GM12878 (cell line): Measurements from ENCODE around the gene SUSD6. TPM values are rescaled to one million over a fixed set of nuclear protein-coding genes. Genes with fewer than 3 reads are reported as not detected.

ENCODE experiments used
- ATAC-seq: fragments of 200-7000 bp; cut with Tn5 transposase; 3 replicates; pipeline ENCODE4 v1.9.1; 2020; ENCODE audit warnings: mild to moderate bottlenecking, moderate library complexity
- BruUV-seq: library from RNA; stranded (reverse); fragments of 400-500 nt; replicated peaks from 2 replicates; lab custom pipeline; 2021; lab: Mats Ljungman, UMichigan
- CTCF ChIA-PET: fragments of 300-600 bp; sonication (Branson Sonifier 250); formaldehyde crosslinking; extraction: SDS; loops from one replicate; lab custom pipeline; 2021; ENCODE audit warnings: inconsistent platforms; lab: Yijun Ruan, JAX
- POLR2A ChIA-PET: fragments of 350-600 bp; formaldehyde crosslinking; extraction: SDS; loops from one replicate; lab custom pipeline; 2021; ENCODE audit warnings: inconsistent platforms; lab: Charles Lee
- RAD21 ChIA-PET: fragments of 300-600 bp; sonication (Branson Sonifier 250); formaldehyde crosslinking; loops from one replicate; lab custom pipeline; 2023; ENCODE audit warnings: antibody characterized with exemption; ENCODE audit not compliant: unreplicated experiment; lab: Charles Lee
- SMC1A ChIA-PET: fragments of 300-600 bp; sonication (Branson Sonifier 250); formaldehyde crosslinking; loops from one replicate; lab custom pipeline; 2023; ENCODE audit not compliant: unreplicated experiment, uncharacterized antibody; lab: Charles Lee
- DNase-seq: peaks from one replicate; pipeline ENCODE4 v3.0.0-alpha.2; 2011; ENCODE audit warnings: low read depth, low spot score
- FAIRE-seq: peaks from 3 replicates; lab custom pipeline; 2011; peaks lifted over from hg19 to GRCh38; lab: Jason Lieb, UNC
- H2AFZ ChIP-seq: 2 replicates; pipeline ENCODE4 v1.6.0; 2011; ENCODE audit warnings: low read depth, low read length, control low read depth; ENCODE audit not compliant: control insufficient read depth
- H3K27ac ChIP-seq: 2 replicates; pipeline ENCODE4 v1.5.1; 2011; ENCODE audit warnings: control low read depth; ENCODE audit not compliant: control insufficient read depth, insufficient read depth
- H3K27me3 ChIP-seq, 2 experiments: replicated peaks in 1 of 2; 2 replicates each; pipeline versions ENCODE4 v1.6.0 to v1.6.1; 2011; ENCODE audit warnings: low read length in 1 of 2; ENCODE audit not compliant: control insufficient read depth in 2 of 2, insufficient read depth in 2 of 2
- H3K36me3 ChIP-seq, 2 experiments: 2 replicates each; pipeline ENCODE4 v1.5.1; 2011; ENCODE audit warnings: low read length in 1 of 2; ENCODE audit not compliant: control insufficient read depth in 2 of 2, insufficient read depth in 2 of 2
- H3K4me1 ChIP-seq: 2 replicates; pipeline ENCODE4 v1.6.1; 2011; ENCODE audit warnings: mild to moderate bottlenecking, low read length, moderate library complexity, mixed read lengths; ENCODE audit not compliant: control insufficient read depth, insufficient read depth
- H3K4me2 ChIP-seq: 2 replicates; pipeline ENCODE4 v1.6.0; 2011; ENCODE audit warnings: control low read depth; ENCODE audit not compliant: control insufficient read depth, insufficient read depth
- H3K4me3 ChIP-seq: fragments of 200-600 bp; sonication (generic); 2 replicates; pipeline ENCODE4 v1.5.1; 2016
- H3K79me2 ChIP-seq: 2 replicates; pipeline ENCODE4 v1.6.0; 2011; ENCODE audit warnings: low read length; ENCODE audit not compliant: control insufficient read depth, insufficient read depth
- H3K9ac ChIP-seq: 2 replicates; pipeline ENCODE4 v1.8.0; 2011; ENCODE audit warnings: low read length, control low read depth, mixed read lengths; ENCODE audit not compliant: control insufficient read depth, insufficient read depth
- H3K9me3 ChIP-seq: replicated peaks from 3 replicates; pipeline ENCODE4 v1.5.1; 2011; ENCODE audit warnings: mild to moderate bottlenecking, low read length; ENCODE audit not compliant: control insufficient read depth, insufficient read depth
- H4K20me1 ChIP-seq: 2 replicates; pipeline ENCODE4 v1.6.0; 2011; ENCODE audit not compliant: control insufficient read depth, insufficient read depth
- BCL3 ChIP-seq: IDR thresholded peaks from 2 replicates; pipeline ENCODE4 v1.6.1; 2011; ENCODE audit warnings: borderline replicate concordance, low read depth, mild to moderate bottlenecking, moderate library complexity, low read length; ENCODE audit not compliant: insufficient read depth, poor library complexity, severe bottlenecking
- FOXM1 ChIP-seq: IDR thresholded peaks from 2 replicates; pipeline ENCODE4 v1.6.1; 2012; ENCODE audit warnings: low read depth, mild to moderate bottlenecking, inconsistent platforms, low read length, moderate library complexity
- IKZF2 ChIP-seq, 2 experiments: fragments of 450-650 bp; IDR thresholded peaks; 2 replicates each; pipeline ENCODE4 v1.6.1; 2017; ENCODE audit warnings: mild to moderate bottlenecking in 2 of 2, moderate library complexity in 2 of 2
- WGBS: methylation state at CpG from one replicate; pipeline ENCODE4 v1.1.6; 2016; ENCODE audit warnings: low lambda C conversion rate; ENCODE audit not compliant: insufficient replicate concordance, insufficient coverage; ENCODE audit errors: missing lambda C conversion rate; 5-methylcytosine and 5-hydroxymethylcytosine counted together
- in situ Hi-C: fragments of 300-500 bp; cut with MboI; formaldehyde crosslinking; loops from 9 replicates; pipeline ENCODE4 v1.14.3; 2018; ENCODE audit warnings: mixed read lengths
- intact Hi-C: fragments of 100-400 bp; cut with micrococcal nuclease; formaldehyde crosslinking; loops from one replicate; pipeline ENCODE4 v1.14.2; 2022; ENCODE audit not compliant: unreplicated experiment
- polyA plus RNA-seq, 11 experiments: library from polyadenylated mRNA; depleted of rRNA in 4 of 11; unstranded in 6 of 11; stranded (reverse) in 5 of 11; fragments of >200 nt; fragmentation: Nextera tagmentation in 4 of 11; fragmentation: Illumina TruSeq in 1 of 11; extraction: Ambion mirVana in 4 of 11; extraction: Trizol in 1 of 11; gene quantifications; 1 replicate in 1 of 11; 2 replicates in 10 of 11; pipeline versions ENCODE4 v1.2.1 to v1.2.3, GENCODE V29; 2011 to 2016; ENCODE audit warnings: inconsistent platforms in 2 of 11, missing spikeins in 2 of 11, low read depth in 1 of 11
- total RNA-seq, 4 experiments: library from RNA; depleted of rRNA in 3 of 4; stranded (reverse); fragments of >200 nt in 3 of 4; fragmentation: Illumina TruSeq in 1 of 4; extraction: Trizol in 1 of 4; gene quantifications; 2 replicates each; pipeline versions ENCODE4 v1.2.1 to v1.2.3, GENCODE V29; 2013 to 2021

Gene SUSD6
- total and polyA plus RNA-seq, 10 of the 15 experiments (the other 5 are each of a cell fraction or from before 2014, with no cell fraction given): 6.6 to 39.8 (median 20.2) TPM

DNA sequence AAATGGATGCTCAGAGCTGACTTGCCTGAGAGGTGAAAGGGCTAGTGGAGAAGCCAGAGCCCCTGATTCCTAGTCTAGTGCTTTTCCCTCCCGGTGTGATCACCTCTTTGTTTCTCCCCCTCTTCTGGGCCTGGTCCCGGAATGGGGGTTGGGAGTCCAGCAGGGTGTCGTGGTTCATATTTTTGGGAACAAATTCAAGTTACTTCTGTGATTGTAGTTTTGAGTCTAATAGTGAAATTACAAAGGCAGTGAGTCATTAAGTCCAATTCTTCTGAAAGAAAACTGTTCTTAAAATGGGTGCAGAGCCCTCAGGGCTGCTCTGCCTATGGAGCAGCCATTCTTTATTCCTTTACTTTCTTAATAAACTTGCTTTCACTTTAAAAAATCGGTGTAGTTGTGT, 7.6 kb downstream of the SUSD6 start:
- Histone ChIP-seq H3K4me2 (peak overlapping the region; percentile 99), H3K36me3 (peaks cover 0 to 10% of the 10 kb centered on the region in 2 experiments; a peak in 3 of 4 replicates), H3K9ac (peak overlapping the region; percentile 43; the same call in 1 of the 2 replicates), H4K20me1 (no peaks in the 10 kb centered on the region; the same call in 1 of the 2 replicates), H3K27me3 (no peaks in the 10 kb centered on the region), H3K9me3 (no peaks in the 10 kb centered on the region)
- DNase-seq (no peak), ATAC-seq (no peak)
- ChIA-PET POLR2A (interaction anchor here (1.4 kb wide), 1 partner anchor 27 kb away, joined by 3 read pairs; no protein-coding TSS in a partner anchor), RAD21 (interaction anchor here (1.3 to 10.0 kb wide), 3 partner anchors 11 to 30 kb away, joined by 3 to 178 read pairs (median 18); no protein-coding TSS in a partner anchor), SMC1A (interaction anchor here (0.6 to 11.9 kb wide), 4 partner anchors 7 to 797 kb away, joined by 3 to 164 read pairs (median 76); no protein-coding TSS in a partner anchor)
- intact Hi-C loops: loop anchor here (5.0 to 10.0 kb wide), 2 partner anchors 73 to 224 kb away; partner anchors contain the start of genes ERH and SLC39A9
- TF ChIP-seq IKZF2 (IDR thresholded peaks at IDR 0.05) (0 out of 4 replicates have a peak, but pooled peaks of 1 of the 2 experiments have one; percentile 12), FOXM1 (0 out of 2 replicates have a peak, but pooled peaks have one; percentile 19), BCL3 (no peak)
- TF ChIP-seq, all 136 proteins: peak for 2
- in situ Hi-C loops: loop anchor here (10.0 kb wide), 1 partner anchor 46 kb away; no protein-coding TSS in a partner anchor
- Histone ChIP-seq H3K79me2 (peaks cover 99% of the 10 kb centered on the region), H3K4me3 (peak overlapping the region; percentile 64), H3K27ac (peak overlapping the region; percentile 97), H2AFZ (no peak overlapping the region), H3K4me1 (peaks cover 64% of the 10 kb centered on the region)
- no TSS peak for BruUV-seq
- CTCF ChIA-PET: interaction anchor here (0.6 to 1.2 kb wide), 4 partner anchors 9 to 71 kb away, joined by 3 to 5 read pairs (median 4); no protein-coding TSS in a partner anchor
- no peak for FAIRE-seq
- 35% methylated on average over 4 of the region's 4 CpGs for WGBS
